CD4-positive, alpha-beta memory T cell (primary cell): ENCODE measurements around the gene EIF2B2. TPM values are rescaled to one million over a fixed set of nuclear protein-coding genes. Genes with fewer than 3 reads are reported as not detected.

ENCODE experiments used
- CTCF ChIA-PET: fragments of 350-600 bp; sonication (Branson Sonifier 250); formaldehyde crosslinking; loops from one replicate; lab custom pipeline; 2021; ENCODE audit warnings: inconsistent platforms; ENCODE audit not compliant: partially characterized antibody; lab: Charles Lee
- POLR2A ChIA-PET: fragments of 350-600 bp; sonication (Branson Sonifier 250); formaldehyde crosslinking; loops from one replicate; lab custom pipeline; 2021; ENCODE audit not compliant: partially characterized antibody; lab: Charles Lee
- DNase-seq, 5 donors: peaks; one replicate each; pipeline versions ENCODE4 v3.0.0 to v3.0.0-alpha.2; 2020 to 2022; ENCODE audit warnings: mixed read lengths in 1 of 5
- H3K27ac ChIP-seq: one replicate; pipeline ENCODE4 v1.7.0; 2013; ENCODE audit warnings: low read depth, low read length
- H3K27me3 ChIP-seq: 2 replicates; pipeline ENCODE4 v1.7.0; 2013; ENCODE audit warnings: mild to moderate bottlenecking, low read length, moderate library complexity; ENCODE audit not compliant: insufficient read depth
- H3K36me3 ChIP-seq: 2 replicates; pipeline ENCODE4 v1.7.0; 2013; ENCODE audit warnings: mild to moderate bottlenecking, low read length, moderate library complexity; ENCODE audit not compliant: insufficient read depth
- H3K4me1 ChIP-seq: 2 replicates; pipeline ENCODE4 v1.7.0; 2013; ENCODE audit warnings: mild to moderate bottlenecking, low read length, moderate library complexity; ENCODE audit not compliant: insufficient read depth
- H3K4me3 ChIP-seq, 2 donors: one replicate each; pipeline ENCODE4 v1.7.0; 2013; ENCODE audit warnings: low read length in 2 of 2, mild to moderate bottlenecking in 1 of 2
- H3K9me3 ChIP-seq, 2 donors: one replicate each; pipeline ENCODE4 v1.7.0; 2013; ENCODE audit warnings: low read length in 2 of 2, control low read depth in 1 of 2; ENCODE audit not compliant: control insufficient read depth in 1 of 2
- H3K27ac Mint-ChIP-seq, 7 donors: one replicate each; pipeline ENCODE4 v1.8.0; 2020 to 2021; ENCODE audit warnings: mixed read lengths in 7 of 7, mild to moderate bottlenecking in 6 of 7, inconsistent platforms in 3 of 7, moderate library complexity in 3 of 7
- H3K27me3 Mint-ChIP-seq, 2 donors: one replicate each; pipeline ENCODE4 v1.8.0; 2020 to 2021; ENCODE audit warnings: mixed read lengths in 2 of 2
- H3K36me3 Mint-ChIP-seq, 2 donors: one replicate each; pipeline ENCODE4 v1.8.0; 2020 to 2021; ENCODE audit warnings: mixed read lengths in 2 of 2, inconsistent platforms in 1 of 2, mild to moderate bottlenecking in 1 of 2
- H3K4me1 Mint-ChIP-seq, 4 donors: one replicate each; pipeline ENCODE4 v1.8.0; 2020 to 2021; ENCODE audit warnings: mixed read lengths in 4 of 4, mild to moderate bottlenecking in 1 of 4
- H3K4me3 Mint-ChIP-seq, 8 donors: one replicate each; pipeline ENCODE4 v1.8.0; 2020 to 2021; ENCODE audit warnings: mixed read lengths in 8 of 8, mild to moderate bottlenecking in 7 of 8, moderate library complexity in 6 of 8, inconsistent platforms in 3 of 8
- H3K9me3 Mint-ChIP-seq, 8 donors: one replicate each; pipeline ENCODE4 v1.8.0; 2020 to 2021; ENCODE audit warnings: mixed read lengths in 8 of 8, mild to moderate bottlenecking in 5 of 8, inconsistent platforms in 3 of 8, moderate library complexity in 1 of 8
- intact Hi-C: fragments of 100-400 bp; cut with micrococcal nuclease; formaldehyde crosslinking; loops from one replicate; pipeline ENCODE4 v1.15.1; 2023
- polyA plus RNA-seq, 2 donors: library from polyadenylated mRNA; unstranded; fragments of 300-500 nt; fragmentation: Illumina TruSeq; gene quantifications; one replicate each; pipeline ENCODE4 v1.2.3, GENCODE V29; 2021
- total RNA-seq, 2 experiments: library from RNA; stranded (reverse); gene quantifications; one replicate each; pipeline ENCODE4 v1.2.3, GENCODE V29; 2021

Gene EIF2B2
- 10 to 100 TPM; 31.3 to 31.7 TPM for total RNA-seq
- polyA plus RNA-seq, result 10 to 100 TPM; 32.6 to 38.8 TPM

GRCh38 chr14:75002392-75003249 lies at the start of gene EIF2B2:
EIF2B2 (plus strand) TSS chr14:75002921; CDS start chr14:75002991, 70 bp downstream.
- ChIA-PET CTCF (interaction anchor here (1.2 to 1.7 kb wide), 5 partner anchors 9 to 142 kb away, joined by 3 to 10 read pairs (median 3); no protein-coding TSS in a partner anchor), POLR2A (interaction anchor here (1.0 to 2.5 kb wide), 17 partner anchors 9 to 292 kb away, joined by 3 to 16 read pairs (median 4); partner anchors contain the start of genes ACYP1, NEK9 and ZC2HC1C)
- intact Hi-C loops, result loop anchor here (1.0 to 5.0 kb wide), 8 partner anchors 48 to 509 kb away; partner anchors contain the start of genes ACYP1, ISCA2, MLH3 and NEK9
- H3K4me1 ChIP-seq, result peaks cover 25% of the 10 kb centered on the region
- H3K9me3 ChIP-seq, result no peaks in the 10 kb centered on the region
- peaks cover 23% of the 10 kb centered on the region for H3K36me3 ChIP-seq
- H3K27ac Mint-ChIP-seq, result peak within 1 kb of the TSS; percentile 94 to 100 (median 99)
- H3K27me3 ChIP-seq, result no peaks in the 10 kb centered on the region
- peaks cover 31 to 49% of the 10 kb centered on the region in 2 donors for H3K36me3 Mint-ChIP-seq
- H3K27me3 Mint-ChIP-seq, result no peaks in the 10 kb centered on the region
- H3K4me1 Mint-ChIP-seq, result peaks cover 30 to 48% (median 38%) of the 10 kb centered on the region in 4 donors
- H3K27ac ChIP-seq, result peak within 1 kb of the TSS; percentile 80
- no peaks in the 10 kb centered on the region for H3K9me3 Mint-ChIP-seq
- H3K4me3 ChIP-seq, result peak within 1 kb of the TSS; percentile 70 to 89
- peak within 1 kb of the TSS; percentile 93 to 98 (median 97) for H3K4me3 Mint-ChIP-seq
- peak; percentile 99 for DNase-seq

- DNase-seq, result no peak
- H3K4me1 ChIP-seq, result peaks cover 6% of the 10 kb centered on the region
- H3K27ac Mint-ChIP-seq, result no peak overlapping the region
- H3K27me3 Mint-ChIP-seq, result peaks cover 2 to 5% of the 10 kb centered on the region in 2 donors
- peaks cover 0 to 2% (median 0%) of the 10 kb centered on the region in 4 donors for H3K4me1 Mint-ChIP-seq
- CTCF ChIA-PET, result interaction anchor here (1.5 kb wide), 1 partner anchor 9 kb away, joined by 6 read pairs; no protein-coding TSS in a partner anchor
- no peaks in the 10 kb centered on the region for H3K36me3 Mint-ChIP-seq
- H3K4me3 ChIP-seq, result no peak overlapping the region
- no peaks in the 10 kb centered on the region for H3K36me3 ChIP-seq
- no peaks in the 10 kb centered on the region for H3K9me3 Mint-ChIP-seq
- POLR2A ChIA-PET, result interaction anchor here (0.6 kb wide), 1 partner anchor 37 kb away, joined by 4 read pairs; no protein-coding TSS in a partner anchor
- intact Hi-C loops, result no loop called here
- H3K27me3 ChIP-seq, result no peaks in the 10 kb centered on the region
- H3K4me3 Mint-ChIP-seq, result peak overlapping the region in 1 of 8 donors; percentile 13
- no peak overlapping the region for H3K27ac ChIP-seq
- H3K9me3 ChIP-seq, result no peaks in the 10 kb centered on the region
Observed at GRCh38 chr14:74953686-74954085, 49.0 kb upstream of the EIF2B2 start.

- H3K4me1 Mint-ChIP-seq, result peaks cover 0 to 2% (median 0%) of the 10 kb centered on the region in 4 donors
- no peaks in the 10 kb centered on the region for H3K9me3 Mint-ChIP-seq
- H3K4me3 ChIP-seq, result no peak overlapping the region
- no peak overlapping the region for H3K27ac Mint-ChIP-seq
- ChIA-PET POLR2A (interaction anchor here (1.9 kb wide), 1 partner anchor 94 kb away, joined by 4 read pairs; no protein-coding TSS in a partner anchor), CTCF (interaction anchor here (1.5 kb wide), 1 partner anchor 9 kb away, joined by 6 read pairs; no protein-coding TSS in a partner anchor)
- no peak overlapping the region for H3K27ac ChIP-seq
- no peaks in the 10 kb centered on the region for H3K27me3 ChIP-seq
- H3K4me1 ChIP-seq, result peaks cover 6% of the 10 kb centered on the region
- H3K36me3 Mint-ChIP-seq, result no peaks in the 10 kb centered on the region
- peaks cover 2 to 5% of the 10 kb centered on the region in 2 donors for H3K27me3 Mint-ChIP-seq
- no peaks in the 10 kb centered on the region for H3K9me3 ChIP-seq
- no peaks in the 10 kb centered on the region for H3K36me3 ChIP-seq
- DNase-seq, result no peak
- no peak overlapping the region for H3K4me3 Mint-ChIP-seq
- intact Hi-C loops, result no loop called here
Observed at GRCh38 chr14:74954232-74954946, 48.3 kb upstream of the EIF2B2 start.

DNA sequence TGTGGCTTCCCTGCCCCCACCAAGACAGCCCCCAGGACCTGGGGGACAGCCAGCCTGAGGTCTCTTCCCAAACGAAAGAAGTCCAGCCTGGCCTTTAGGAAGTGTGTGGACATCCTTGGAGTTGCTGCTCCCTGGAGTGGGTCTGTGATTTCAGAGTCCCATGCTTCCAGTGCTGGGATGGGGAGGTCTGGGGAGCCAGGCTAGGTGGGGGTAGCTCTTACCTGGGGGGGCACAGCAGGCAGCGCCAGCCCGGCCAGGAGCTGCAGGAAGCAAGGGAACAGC lies 47.8 kb upstream of the EIF2B2 start:
- peaks cover 0 to 2% (median 0%) of the 10 kb centered on the region in 4 donors for H3K4me1 Mint-ChIP-seq

DNA sequence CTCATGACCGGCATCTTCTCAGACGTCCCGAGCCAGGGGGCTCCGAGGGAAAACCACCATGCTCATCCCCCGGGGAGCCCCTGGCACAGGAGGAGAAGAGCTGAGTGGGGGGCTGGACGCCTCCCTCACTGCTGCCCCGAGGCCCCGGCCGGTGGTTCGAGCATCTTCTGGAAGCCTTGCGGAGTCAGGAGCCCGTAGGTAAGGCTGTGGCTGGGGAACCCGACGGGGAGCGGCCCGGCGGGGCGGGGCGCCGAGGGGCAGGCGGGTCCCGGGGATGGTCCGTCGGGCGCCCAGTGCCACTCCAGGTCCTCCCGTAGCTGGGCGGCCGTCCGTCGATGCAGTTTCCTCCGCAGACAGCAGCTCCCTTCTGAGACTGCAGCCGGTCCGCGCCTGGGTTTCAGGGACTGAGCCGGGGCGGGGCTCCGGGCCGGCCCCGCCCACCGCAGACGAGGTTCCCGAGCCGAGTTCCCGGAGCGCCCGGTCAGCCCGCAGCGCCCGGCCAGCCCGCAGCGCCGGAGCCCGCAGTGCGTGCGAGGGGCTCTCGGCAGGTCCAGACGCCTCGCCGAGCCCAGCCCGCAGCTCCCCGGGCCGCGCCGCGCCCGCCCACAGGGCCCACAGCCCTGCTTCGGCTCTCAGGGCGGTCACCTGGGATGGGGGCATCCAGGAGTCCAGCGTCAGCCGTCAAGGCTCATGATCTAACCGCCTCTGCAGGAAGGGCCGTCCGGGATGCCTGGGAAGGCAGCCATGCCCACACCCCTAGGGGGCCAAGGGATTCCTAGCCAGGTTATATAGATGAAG lies 47.3 kb upstream of the EIF2B2 start, which contains the start of gene PGF:
Gene PGF (minus strand): TSS at position 369 of the 798 bp plus-strand sequence. CDS start 355 bp downstream, at position 14.
- DNase-seq, result peak in 3 of 5 donors; percentile 6 to 27 (median 19)
- ChIA-PET POLR2A (interaction anchor here (1.9 kb wide), 1 partner anchor 95 kb away, joined by 4 read pairs; no protein-coding TSS in a partner anchor), CTCF (interaction anchor here (0.8 kb wide), 2 partner anchors 9 to 11 kb away, joined by 3 read pairs; no protein-coding TSS in a partner anchor)
- H3K4me3 Mint-ChIP-seq, result peak within 1 kb of the TSS; percentile 49 to 75 (median 68)
- peak within 1 kb of the TSS in 1 of 2 donors; percentile 33 for H3K4me3 ChIP-seq
- H3K9me3 Mint-ChIP-seq, result no peaks in the 10 kb centered on the region
- intact Hi-C loops, result no loop called here
- H3K36me3 ChIP-seq, result no peaks in the 10 kb centered on the region
- H3K4me1 Mint-ChIP-seq, result peaks cover 0 to 2% (median 0%) of the 10 kb centered on the region in 4 donors
- H3K27me3 ChIP-seq, result no peaks in the 10 kb centered on the region
- peaks cover 0 to 5% of the 10 kb centered on the region in 2 donors for H3K27me3 Mint-ChIP-seq
- H3K27ac Mint-ChIP-seq, result no peak within 1 kb of the TSS
- no peaks in the 10 kb centered on the region for H3K36me3 Mint-ChIP-seq
- no peak within 1 kb of the TSS for H3K27ac ChIP-seq
- no peaks in the 10 kb centered on the region for H3K9me3 ChIP-seq
- H3K4me1 ChIP-seq, result peaks cover 6% of the 10 kb centered on the region

More for the DNA sequence above, 47.8 kb upstream of the EIF2B2 start:
- no peak overlapping the region for H3K27ac ChIP-seq
- Mint-ChIP-seq H3K27me3 (peaks cover 2 to 5% of the 10 kb centered on the region in 2 donors), H3K36me3 (no peaks in the 10 kb centered on the region), H3K9me3 (no peaks in the 10 kb centered on the region), H3K4me3 (peak overlapping the region in 5 of 8 donors; percentile 13 to 69 (median 48)), H3K27ac (no peak overlapping the region)
- peak overlapping the region in 1 of 2 donors; percentile 33 for H3K4me3 ChIP-seq
- POLR2A ChIA-PET, result interaction anchor here (1.9 kb wide), 1 partner anchor 94 kb away, joined by 4 read pairs; no protein-coding TSS in a partner anchor
- no peak for DNase-seq
- no peaks in the 10 kb centered on the region for H3K27me3 ChIP-seq
- intact Hi-C loops, result no loop called here
- CTCF ChIA-PET, result interaction anchor here (0.8 kb wide), 2 partner anchors 8 to 10 kb away, joined by 3 read pairs; no protein-coding TSS in a partner anchor
- no peaks in the 10 kb centered on the region for H3K9me3 ChIP-seq
- H3K4me1 ChIP-seq, result peaks cover 6% of the 10 kb centered on the region
- no peaks in the 10 kb centered on the region for H3K36me3 ChIP-seq

GRCh38 chr14:74956027-74956279 lies 46.8 kb upstream of the EIF2B2 start:
- H3K4me3 Mint-ChIP-seq, result peak overlapping the region in 7 of 8 donors; percentile 44 to 69 (median 65)
- H3K27me3 ChIP-seq, result no peaks in the 10 kb centered on the region
- no peak for DNase-seq
- H3K36me3 ChIP-seq, result no peaks in the 10 kb centered on the region
- no peak overlapping the region for H3K27ac Mint-ChIP-seq
- ChIA-PET POLR2A (interaction anchor here (1.9 kb wide), 1 partner anchor 95 kb away, joined by 4 read pairs; no protein-coding TSS in a partner anchor), CTCF (interaction anchor here (0.6 kb wide), 1 partner anchor 35 kb away, joined by 3 read pairs; no protein-coding TSS in a partner anchor)
- no peaks in the 10 kb centered on the region for H3K9me3 ChIP-seq
- intact Hi-C loops, result no loop called here
- no peak overlapping the region for H3K4me3 ChIP-seq
- H3K27me3 Mint-ChIP-seq, result peaks cover 0 to 5% of the 10 kb centered on the region in 2 donors
- H3K4me1 ChIP-seq, result peaks cover 6% of the 10 kb centered on the region
- H3K9me3 Mint-ChIP-seq, result no peaks in the 10 kb centered on the region
- H3K4me1 Mint-ChIP-seq, result peaks cover 0 to 2% (median 0%) of the 10 kb centered on the region in 4 donors
- H3K27ac ChIP-seq, result no peak overlapping the region
- no peaks in the 10 kb centered on the region for H3K36me3 Mint-ChIP-seq
